Panc1 (cell line): Measurements from ENCODE around the gene LPAR3. TPM values are rescaled to one million over a fixed set of nuclear protein-coding genes. Genes with fewer than 3 reads are reported as not detected.

Experiments
- ATAC-seq: fragments of 200-7000 bp; cut with Tn5 transposase; 2 replicates; pipeline ENCODE4 v1.9.1; 2020; ENCODE audit warnings: mild to moderate bottlenecking, moderate library complexity
- BruUV-seq: library from RNA; stranded (reverse); fragments of 400-500 nt; replicated peaks from 2 replicates; lab custom pipeline; 2021; lab: Mats Ljungman, UMichigan
- CTCF ChIA-PET: fragments of 300-600 bp; sonication (Branson Sonifier 250); formaldehyde crosslinking; loops from one replicate; lab custom pipeline; 2022; ENCODE audit warnings: antibody characterized with exemption; lab: Charles Lee
- POLR2A ChIA-PET: fragments of 300-600 bp; sonication (Branson Sonifier 250); formaldehyde crosslinking; loops from one replicate; lab custom pipeline; 2022; ENCODE audit warnings: antibody characterized with exemption; lab: Charles Lee
- DNase-seq: peaks from one replicate; pipeline ENCODE4 v3.0.0-alpha.2; 2010; ENCODE audit warnings: low read depth, low spot score
- H3K27ac ChIP-seq: 2 replicates; pipeline ENCODE4 v1.5.1; 2011; ENCODE audit warnings: mild to moderate bottlenecking, low read length, inconsistent platforms
- H3K27me3 ChIP-seq: fragments of 200-500 bp; sonication (Bioruptor generic); 2 replicates; pipeline ENCODE4 v1.6.0; 2014; ENCODE audit warnings: low read length, inconsistent platforms; ENCODE audit not compliant: control insufficient read depth, insufficient read depth
- H3K36me3 ChIP-seq: fragments of 200-500 bp; sonication (Bioruptor generic); 2 replicates; pipeline ENCODE4 v1.5.1; 2014; ENCODE audit warnings: inconsistent platforms, mild to moderate bottlenecking, low read length, moderate library complexity; ENCODE audit not compliant: control insufficient read depth, insufficient read depth
- H3K4me1 ChIP-seq: 2 replicates; pipeline ENCODE4 v1.5.1; 2011; ENCODE audit warnings: inconsistent platforms, mild to moderate bottlenecking, low read length, moderate library complexity; ENCODE audit not compliant: control insufficient read depth, insufficient read depth
- H3K4me3 ChIP-seq, 2 experiments: 2 replicates each; pipeline ENCODE4 v1.5.1; 2011 to 2012; ENCODE audit warnings: low read depth in 2 of 2, low read length in 2 of 2, mild to moderate bottlenecking in 2 of 2, inconsistent platforms in 1 of 2, moderate library complexity in 1 of 2
- H3K9me3 ChIP-seq: fragments of 200-500 bp; sonication (Bioruptor generic); 2 replicates; pipeline ENCODE4 v1.5.1; 2014; ENCODE audit warnings: low read depth, mild to moderate bottlenecking, inconsistent platforms, low read length, moderate library complexity; ENCODE audit not compliant: control insufficient read depth, insufficient read depth
- CTCF ChIP-seq: fragments of 450-650 bp; IDR thresholded peaks from 2 replicates; pipeline ENCODE4 v1.5.1; 2017; ENCODE audit warnings: mild to moderate bottlenecking
- POLR2AphosphoS5 ChIP-seq: IDR thresholded peaks from 2 replicates; pipeline ENCODE4 v1.6.1; 2012; ENCODE audit warnings: mild to moderate bottlenecking, low read depth, low read length, moderate library complexity
- REST ChIP-seq, 2 experiments: IDR thresholded peaks; 2 replicates each; pipeline ENCODE4 v1.6.1; 2011 to 2012; ENCODE audit warnings: low read depth in 2 of 2, control low read depth in 1 of 2, low read length in 1 of 2, mild to moderate bottlenecking in 1 of 2, moderate library complexity in 1 of 2; ENCODE audit not compliant: insufficient read depth in 1 of 2
- SIN3A ChIP-seq: IDR thresholded peaks from 2 replicates; pipeline ENCODE4 v1.6.1; 2012; ENCODE audit warnings: low read depth, mild to moderate bottlenecking, low read length, moderate library complexity, borderline replicate concordance; ENCODE audit not compliant: insufficient read depth
- TCF7L2 ChIP-seq: IDR thresholded peaks from 2 replicates; pipeline ENCODE4 v1.6.1; 2011; ENCODE audit warnings: mild to moderate bottlenecking, low read depth, low read length, inconsistent platforms
- in situ Hi-C: cut with HindIII; loops from 2 replicates; pipeline ENCODE4 v1.10.0; 2016; ENCODE audit warnings: low sequenced_read_pairs, low pct_unique_long_range_greater_than_20kb
- intact Hi-C: fragments of 100-400 bp; cut with micrococcal nuclease; formaldehyde crosslinking; loops from one replicate; pipeline ENCODE4 v1.10.0; 2022; ENCODE audit not compliant: unreplicated experiment
- total RNA-seq: library from RNA; stranded (reverse); gene quantifications from one replicate; pipeline ENCODE4 v1.2.1, GENCODE V29; 2021; ENCODE audit not compliant: unreplicated experiment

Gene LPAR3
- total RNA-seq, 1 experiment from 2014 or later: 6.3 TPM

GRCh38 chr1:84825161-84825560 lies 67.8 kb downstream of the LPAR3 start:
- ChIA-PET POLR2A (no interaction called here), CTCF (interaction anchor here (0.6 kb wide), 1 partner anchor 50 kb away, joined by 4 read pairs; no protein-coding TSS in a partner anchor)
- TF ChIP-seq TCF7L2 (no peak), REST (IDR thresholded peaks at IDR 0.05; ENCODE audit: insufficient read depth in 1 of 2, low read depth in 2 of 2, low read length in 1 of 2) (no peak), SIN3A (no peak), CTCF (no peak), POLR2AphosphoS5 (no peak)
- in situ Hi-C loops (no loop called here), intact Hi-C loops (no loop called here)
- peaks cover 5% of the 10 kb centered on the region; the same call in 1 of the 2 replicates for H3K27me3 ChIP-seq
- no peaks in the 10 kb centered on the region for H3K36me3 ChIP-seq
- DNase-seq: no peak
- no TSS peak for BruUV-seq
- H3K4me1 ChIP-seq: no peaks in the 10 kb centered on the region
- H3K9me3 ChIP-seq: no peaks in the 10 kb centered on the region
- H3K4me3 ChIP-seq: no peak overlapping the region
- H3K27ac ChIP-seq: no peak overlapping the region
- no peak for ATAC-seq

GRCh38 chr1:84823991-84824390 lies 69.0 kb downstream of the LPAR3 start:
- intact Hi-C loops (no loop called here), in situ Hi-C loops (no loop called here)
- H3K4me1 ChIP-seq: no peaks in the 10 kb centered on the region
- no peak overlapping the region for H3K27ac ChIP-seq
- no peaks in the 10 kb centered on the region for H3K9me3 ChIP-seq
- POLR2A ChIA-PET: no interaction called here
- no peaks in the 10 kb centered on the region for H3K36me3 ChIP-seq
- ATAC-seq (no peak), DNase-seq (no peak)
- TF ChIP-seq SIN3A (no peak), REST (IDR thresholded peaks at IDR 0.05; ENCODE audit: insufficient read depth in 1 of 2, low read depth in 2 of 2, low read length in 1 of 2) (no peak), TCF7L2 (no peak), POLR2AphosphoS5 (no peak)
- H3K27me3 ChIP-seq: peaks cover 5% of the 10 kb centered on the region; the same call in 1 of the 2 replicates
- BruUV-seq: no TSS peak
- CTCF ChIA-PET: no interaction called here
- no peak overlapping the region for H3K4me3 ChIP-seq
